Chondrocyte (in vitro differentiated cells): ENCODE data around the gene EPB41L3. TPM values are rescaled to one million over a fixed set of nuclear protein-coding genes. Genes with fewer than 3 reads are reported as not detected.
A peak's percentile ranks its signal among the peaks of the same experiment; 100 is the strongest.

Experiments
- DNase-seq: peaks from one replicate; pipeline ENCODE4 v3.0.0; 2021; ENCODE audit warnings: mixed read lengths, low spot score
- H3K27ac Mint-ChIP-seq: one replicate; pipeline ENCODE4 v1.8.0; 2021; ENCODE audit warnings: mild to moderate bottlenecking, moderate library complexity, mixed read lengths; ENCODE audit not compliant: unreplicated experiment
- H3K27me3 Mint-ChIP-seq: 2 replicates; pipeline ENCODE4 v1.8.0; 2021; ENCODE audit warnings: low read depth, mixed read lengths
- H3K36me3 Mint-ChIP-seq: 2 replicates; pipeline ENCODE4 v1.8.0; 2021; ENCODE audit warnings: low read depth, mixed read lengths
- H3K4me1 Mint-ChIP-seq: 2 replicates; pipeline ENCODE4 v1.8.0; 2021; ENCODE audit warnings: low read depth, mild to moderate bottlenecking, mixed read lengths
- H3K4me3 Mint-ChIP-seq: one replicate; pipeline ENCODE4 v1.8.0; 2021; ENCODE audit warnings: mild to moderate bottlenecking, moderate library complexity, mixed read lengths; ENCODE audit not compliant: unreplicated experiment
- H3K9me3 Mint-ChIP-seq: 2 replicates; pipeline ENCODE4 v1.8.0; 2021; ENCODE audit warnings: low read depth, mixed read lengths
- CTCF ChIP-seq: fragments of 200-600 bp; sonication (generic); IDR thresholded peaks from 2 replicates; pipeline ENCODE4 v1.5.0; 2021; ENCODE audit warnings: antibody characterized with exemption, mild to moderate bottlenecking, moderate library complexity
- total RNA-seq: library from RNA; stranded (reverse); gene quantifications from 3 replicates; pipeline ENCODE4 v1.2.1, GENCODE V29; 2021

Gene EPB41L3
- total RNA-seq, 1 donor from 2014 or later: 61.1 TPM

- no peak for DNase-seq
- Mint-ChIP-seq H3K27me3 (no peaks in the 10 kb centered on the region), H3K4me1 (peaks cover 25% of the 10 kb centered on the region), H3K4me3 (no peak overlapping the region), H3K27ac (no peak overlapping the region), H3K36me3 (no peaks in the 10 kb centered on the region), H3K9me3 (no peaks in the 10 kb centered on the region)
- TF ChIP-seq CTCF: no peak
These were observed 19.1 kb downstream of the EPB41L3 start for GRCh38 chr18:5524660-5525059.

GRCh38 chr18:5521000-5521399 is 22.8 kb downstream of the EPB41L3 start:
- H3K27me3 Mint-ChIP-seq: no peaks in the 10 kb centered on the region
- H3K27ac Mint-ChIP-seq: no peak overlapping the region
- TF ChIP-seq CTCF: no peak
- DNase-seq: no peak
- no peaks in the 10 kb centered on the region for H3K9me3 Mint-ChIP-seq
- no peak overlapping the region for H3K4me3 Mint-ChIP-seq
- peaks cover 34% of the 10 kb centered on the region for H3K4me1 Mint-ChIP-seq
- no peaks in the 10 kb centered on the region for H3K36me3 Mint-ChIP-seq

GRCh38 chr18:5520464-5520863 is 23.3 kb downstream of the EPB41L3 start:
- H3K4me1 Mint-ChIP-seq: peaks cover 39% of the 10 kb centered on the region
- no peaks in the 10 kb centered on the region for H3K9me3 Mint-ChIP-seq
- no peaks in the 10 kb centered on the region for H3K27me3 Mint-ChIP-seq
- no peaks in the 10 kb centered on the region for H3K36me3 Mint-ChIP-seq
- DNase-seq: no peak
- no peak overlapping the region for H3K27ac Mint-ChIP-seq
- no peak for TF ChIP-seq CTCF
- H3K4me3 Mint-ChIP-seq: no peak overlapping the region

GRCh38 chr18:5519448-5520298 is 24.1 kb downstream of the EPB41L3 start:
- Mint-ChIP-seq H3K4me3 (no peak overlapping the region), H3K36me3 (no peaks in the 10 kb centered on the region), H3K4me1 (peaks cover 47% of the 10 kb centered on the region), H3K9me3 (no peaks in the 10 kb centered on the region), H3K27ac (peak overlapping the region; percentile 60), H3K27me3 (no peaks in the 10 kb centered on the region)
- no peak for TF ChIP-seq CTCF
- DNase-seq: no peak

- Mint-ChIP-seq H3K27me3 (no peaks in the 10 kb centered on the region), H3K36me3 (no peaks in the 10 kb centered on the region), H3K4me3 (no peak overlapping the region), H3K27ac (peak overlapping the region; percentile 60), H3K9me3 (no peaks in the 10 kb centered on the region), H3K4me1 (peaks cover 55% of the 10 kb centered on the region)
- TF ChIP-seq CTCF: no peak
- DNase-seq: no peak
These were observed 24.9 kb downstream of the EPB41L3 start for GRCh38 chr18:5518899-5519371.
